ENCODE data around the gene CSGALNACT2. TPM values are rescaled to one million over a fixed set of nuclear protein-coding genes. Genes with fewer than 3 reads are reported as not detected.
A peak's percentile ranks its signal among the peaks of the same experiment; 100 is the strongest.

CSGALNACT2 gene
- total RNA-seq, 2 experiments from 2014 or later: 29.2 to 30.4 TPM

- POLR2A ChIA-PET: interaction anchor here (0.6 to 1.3 kb wide), 4 partner anchors 16 to 311 kb away, joined by 4 read pairs; partner anchors contain the start of gene CSGALNACT2
- Mint-ChIP-seq H3K36me3 (ENCODE audit: low read depth) (no peaks in the 10 kb centered on the region), H3K4me1 (ENCODE audit: low read depth) (peaks cover 35% of the 10 kb centered on the region), H3K9me3 (ENCODE audit: insufficient read depth) (no peaks in the 10 kb centered on the region), H3K4me3 (peak overlapping the region; percentile 66), H3K27me3 (ENCODE audit: low read depth) (peaks cover 26% of the 10 kb centered on the region), H3K27ac (no peak overlapping the region)
- DNase-seq (peak; percentile 79), ATAC-seq (peak; percentile 91)
- CTCF ChIA-PET: interaction anchor here (0.6 to 3.0 kb wide), 10 partner anchors 15 to 352 kb away, joined by 3 to 12 read pairs (median 4); no protein-coding TSS in a partner anchor
Measured at GRCh38 chr10:43105102-43105955, 32.9 kb upstream of the CSGALNACT2 start.

GRCh38 chr10:43105956-43106229 is 32.4 kb upstream of the CSGALNACT2 start:
- CTCF ChIA-PET: interaction anchor here (0.6 to 3.0 kb wide), 4 partner anchors 15 to 352 kb away, joined by 3 to 12 read pairs (median 4); no protein-coding TSS in a partner anchor
- ATAC-seq (no peak), DNase-seq (no peak)
- H3K4me1 Mint-ChIP-seq (ENCODE audit: low read depth): peaks cover 41% of the 10 kb centered on the region
- H3K4me3 Mint-ChIP-seq: no peak overlapping the region
- H3K9me3 Mint-ChIP-seq (ENCODE audit: insufficient read depth): no peaks in the 10 kb centered on the region
- POLR2A ChIA-PET: interaction anchor here (0.6 to 1.3 kb wide), 2 partner anchors 15 to 32 kb away, joined by 4 read pairs; partner anchors contain the start of gene CSGALNACT2
- H3K27me3 Mint-ChIP-seq (ENCODE audit: low read depth): peaks cover 26% of the 10 kb centered on the region
- no peak overlapping the region for H3K27ac Mint-ChIP-seq
- H3K36me3 Mint-ChIP-seq (ENCODE audit: low read depth): no peaks in the 10 kb centered on the region

DNA sequence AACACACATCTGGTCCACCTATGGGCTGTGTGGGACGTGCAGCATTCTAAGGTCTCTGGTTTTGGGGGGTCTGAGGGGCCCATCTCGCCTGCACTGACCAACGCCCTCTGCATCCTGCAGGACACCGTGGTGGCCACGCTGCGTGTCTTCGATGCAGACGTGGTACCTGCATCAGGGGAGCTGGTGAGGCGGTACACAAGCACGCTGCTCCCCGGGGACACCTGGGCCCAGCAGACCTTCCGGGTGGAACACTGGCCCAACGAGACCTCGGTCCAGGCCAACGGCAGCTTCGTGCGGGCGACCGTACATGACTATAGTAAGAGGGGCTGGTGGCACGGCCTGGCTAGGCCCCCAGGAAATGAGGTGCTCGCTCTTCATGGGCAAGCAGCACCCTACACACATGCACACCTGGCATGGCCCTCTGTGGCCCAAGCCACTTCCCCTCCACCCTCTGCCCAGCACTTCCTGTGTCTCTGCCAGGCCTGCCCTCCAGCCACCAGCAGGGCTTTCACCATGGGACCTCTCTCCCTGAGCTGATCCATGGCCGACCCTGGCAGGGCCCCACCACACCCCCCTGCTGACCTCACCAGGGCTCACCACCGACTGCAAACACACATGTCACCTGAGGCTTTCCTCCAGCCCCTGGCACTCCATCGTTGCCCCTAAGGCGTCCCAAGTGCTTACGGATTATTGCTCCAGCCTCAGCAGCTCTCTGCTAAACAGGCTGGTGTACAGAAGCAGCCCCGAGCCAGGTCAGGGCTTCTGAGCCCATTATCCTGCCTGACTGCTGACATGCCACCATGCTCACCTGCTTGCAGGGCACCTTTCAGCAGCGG is 31.8 kb upstream of the CSGALNACT2 start:
- ATAC-seq (no peak), DNase-seq (no peak)
- H3K36me3 Mint-ChIP-seq (ENCODE audit: low read depth): no peaks in the 10 kb centered on the region
- ChIA-PET POLR2A (interaction anchor here (1.1 to 1.3 kb wide), 2 partner anchors 32 to 324 kb away, joined by 3 to 4 read pairs; partner anchors contain the start of genes BMS1 and CSGALNACT2), CTCF (interaction anchor here (0.6 to 3.0 kb wide), 4 partner anchors 14 to 353 kb away, joined by 3 to 12 read pairs (median 4); no protein-coding TSS in a partner anchor)
- H3K9me3 Mint-ChIP-seq (ENCODE audit: insufficient read depth): no peaks in the 10 kb centered on the region
- peaks cover 25% of the 10 kb centered on the region for H3K27me3 Mint-ChIP-seq (ENCODE audit: low read depth)
- H3K4me1 Mint-ChIP-seq (ENCODE audit: low read depth): peaks cover 41% of the 10 kb centered on the region
- peak overlapping the region; percentile 20 for H3K4me3 Mint-ChIP-seq
- peak overlapping the region; percentile 68 for H3K27ac Mint-ChIP-seq

DNA sequence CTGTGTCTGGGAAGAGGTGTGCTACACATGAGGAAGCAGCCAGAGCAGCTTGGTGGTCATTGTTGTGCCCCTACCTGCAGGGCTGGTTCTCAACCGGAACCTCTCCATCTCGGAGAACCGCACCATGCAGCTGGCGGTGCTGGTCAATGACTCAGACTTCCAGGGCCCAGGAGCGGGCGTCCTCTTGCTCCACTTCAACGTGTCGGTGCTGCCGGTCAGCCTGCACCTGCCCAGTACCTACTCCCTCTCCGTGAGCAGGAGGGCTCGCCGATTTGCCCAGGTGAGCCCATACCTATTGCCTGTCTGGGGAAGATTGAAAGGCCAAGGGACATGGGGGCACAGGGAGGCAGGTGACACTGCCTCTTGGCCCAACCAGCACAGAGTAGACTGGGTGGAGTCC is 29.3 kb upstream of the CSGALNACT2 start:
- no peak overlapping the region for H3K4me3 Mint-ChIP-seq
- no peak for ATAC-seq

DNA sequence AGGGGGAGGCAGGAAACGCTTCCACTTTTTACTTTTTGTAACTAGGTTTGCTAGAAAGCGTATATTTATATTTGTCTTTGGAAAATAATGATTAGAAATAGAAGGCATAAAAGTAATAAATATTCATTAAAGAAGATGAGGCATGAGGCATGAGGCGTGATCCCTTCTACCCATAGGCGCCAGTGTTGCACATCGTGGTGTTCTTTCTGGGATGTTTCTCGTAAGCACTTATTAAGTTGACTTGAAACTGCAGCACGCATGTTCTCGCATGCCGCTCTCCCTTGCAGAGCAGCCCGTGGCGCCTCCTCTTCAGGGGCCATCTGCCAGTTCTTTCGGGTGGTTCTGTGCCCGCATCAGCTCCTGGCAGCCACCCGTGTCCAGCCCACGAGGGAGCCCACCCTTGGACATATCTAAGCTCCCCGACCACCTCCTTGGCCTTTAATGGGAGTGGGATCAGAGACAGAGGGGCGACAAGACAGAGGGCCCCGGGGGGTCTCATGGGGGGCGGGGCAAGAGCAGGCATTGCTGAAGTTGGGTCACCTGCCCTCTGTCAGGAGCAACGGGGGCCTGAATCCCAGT is 28.5 kb upstream of the CSGALNACT2 start:
- ChIA-PET POLR2A (interaction anchor here (1.0 to 2.2 kb wide), 3 partner anchors 11 to 29 kb away, joined by 4 to 14 read pairs (median 8); partner anchors contain the start of gene CSGALNACT2), CTCF (interaction anchor here (1.7 kb wide), 1 partner anchor 11 kb away, joined by 6 read pairs; no protein-coding TSS in a partner anchor)
- peaks cover 4% of the 10 kb centered on the region for H3K27me3 Mint-ChIP-seq (ENCODE audit: low read depth)
- peaks cover 40% of the 10 kb centered on the region for H3K4me1 Mint-ChIP-seq (ENCODE audit: low read depth)
- DNase-seq (no peak), ATAC-seq (no peak)
- no peaks in the 10 kb centered on the region for H3K9me3 Mint-ChIP-seq (ENCODE audit: insufficient read depth)
- H3K4me3 Mint-ChIP-seq: no peak overlapping the region
- H3K27ac Mint-ChIP-seq: peak overlapping the region; percentile 54
- no peaks in the 10 kb centered on the region for H3K36me3 Mint-ChIP-seq (ENCODE audit: low read depth)

More for the DNA sequence above, 29.3 kb upstream of the CSGALNACT2 start:
- Mint-ChIP-seq H3K4me1 (ENCODE audit: low read depth) (peaks cover 41% of the 10 kb centered on the region), H3K9me3 (ENCODE audit: insufficient read depth) (no peaks in the 10 kb centered on the region), H3K27ac (no peak overlapping the region), H3K36me3 (ENCODE audit: low read depth) (no peaks in the 10 kb centered on the region), H3K27me3 (ENCODE audit: low read depth) (peaks cover 5% of the 10 kb centered on the region)
- ChIA-PET CTCF (interaction anchor here (1.7 kb wide), 1 partner anchor 12 kb away, joined by 6 read pairs; no protein-coding TSS in a partner anchor), POLR2A (no interaction called here)
- no peak for DNase-seq

DNA sequence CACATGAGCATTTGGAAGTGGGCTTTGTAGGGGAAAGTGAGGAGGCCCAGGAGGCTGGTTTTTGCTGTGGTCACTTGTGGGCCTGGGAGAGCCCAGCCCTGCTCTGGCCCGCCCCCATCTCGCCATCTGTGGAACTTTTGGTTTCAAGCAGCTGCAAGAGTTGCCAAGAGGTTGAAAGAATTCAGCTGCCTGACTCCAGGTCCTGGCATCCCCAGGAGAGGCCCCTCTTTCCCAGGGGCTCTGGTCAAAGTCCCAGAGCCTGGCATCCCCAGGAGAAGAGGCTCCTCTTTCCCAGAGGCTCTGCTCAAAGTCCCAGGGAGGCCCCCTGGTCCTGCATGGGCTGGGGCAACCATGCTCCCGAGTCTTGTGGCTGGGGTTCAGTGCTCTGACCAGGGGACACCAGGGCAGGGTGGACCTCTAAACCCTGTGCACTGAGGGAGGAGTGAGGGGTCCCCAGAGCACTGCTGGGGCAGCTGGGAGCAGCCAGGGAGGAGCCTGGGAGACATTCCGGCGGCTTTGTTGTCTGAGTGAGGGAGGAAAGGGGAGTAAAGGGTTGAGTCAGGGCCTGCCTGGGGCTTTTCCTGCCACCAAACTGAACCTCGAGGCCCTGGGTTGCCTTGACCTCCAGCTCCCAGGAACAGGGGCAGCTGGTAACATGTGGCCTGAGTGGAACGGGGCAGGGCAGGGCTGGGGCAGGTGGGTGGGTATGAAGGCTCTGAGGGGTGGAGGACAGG is 27.7 kb upstream of the CSGALNACT2 start:
- POLR2A ChIA-PET: interaction anchor here (1.0 to 2.2 kb wide), 3 partner anchors 10 to 29 kb away, joined by 4 to 14 read pairs (median 8); partner anchors contain the start of gene CSGALNACT2
- H3K9me3 Mint-ChIP-seq (ENCODE audit: insufficient read depth): no peaks in the 10 kb centered on the region
- no peaks in the 10 kb centered on the region for H3K36me3 Mint-ChIP-seq (ENCODE audit: low read depth)
- H3K4me3 Mint-ChIP-seq: no peak overlapping the region
- H3K27me3 Mint-ChIP-seq (ENCODE audit: low read depth): no peaks in the 10 kb centered on the region
- DNase-seq (no peak), ATAC-seq (no peak)
- H3K27ac Mint-ChIP-seq: peak overlapping the region; percentile 61
- CTCF ChIA-PET: interaction anchor here (1.7 kb wide), 1 partner anchor 11 kb away, joined by 6 read pairs; no protein-coding TSS in a partner anchor
- peaks cover 35% of the 10 kb centered on the region for H3K4me1 Mint-ChIP-seq (ENCODE audit: low read depth)

- H3K4me1 Mint-ChIP-seq (ENCODE audit: low read depth): peaks cover 29% of the 10 kb centered on the region
- H3K4me3 Mint-ChIP-seq: no peak overlapping the region
- POLR2A ChIA-PET: interaction anchor here (2.1 to 2.2 kb wide), 2 partner anchors 10 to 27 kb away, joined by 8 to 14 read pairs; partner anchors contain the start of gene CSGALNACT2
- DNase-seq (no peak), ATAC-seq (no peak)
- H3K9me3 Mint-ChIP-seq (ENCODE audit: insufficient read depth): no peaks in the 10 kb centered on the region
- H3K27me3 Mint-ChIP-seq (ENCODE audit: low read depth): no peaks in the 10 kb centered on the region
- no peak overlapping the region for H3K27ac Mint-ChIP-seq
- no peaks in the 10 kb centered on the region for H3K36me3 Mint-ChIP-seq (ENCODE audit: low read depth)
- CTCF ChIA-PET: no interaction called here
Measured at GRCh38 chr10:43111101-43111500, 27.1 kb upstream of the CSGALNACT2 start.

DNA sequence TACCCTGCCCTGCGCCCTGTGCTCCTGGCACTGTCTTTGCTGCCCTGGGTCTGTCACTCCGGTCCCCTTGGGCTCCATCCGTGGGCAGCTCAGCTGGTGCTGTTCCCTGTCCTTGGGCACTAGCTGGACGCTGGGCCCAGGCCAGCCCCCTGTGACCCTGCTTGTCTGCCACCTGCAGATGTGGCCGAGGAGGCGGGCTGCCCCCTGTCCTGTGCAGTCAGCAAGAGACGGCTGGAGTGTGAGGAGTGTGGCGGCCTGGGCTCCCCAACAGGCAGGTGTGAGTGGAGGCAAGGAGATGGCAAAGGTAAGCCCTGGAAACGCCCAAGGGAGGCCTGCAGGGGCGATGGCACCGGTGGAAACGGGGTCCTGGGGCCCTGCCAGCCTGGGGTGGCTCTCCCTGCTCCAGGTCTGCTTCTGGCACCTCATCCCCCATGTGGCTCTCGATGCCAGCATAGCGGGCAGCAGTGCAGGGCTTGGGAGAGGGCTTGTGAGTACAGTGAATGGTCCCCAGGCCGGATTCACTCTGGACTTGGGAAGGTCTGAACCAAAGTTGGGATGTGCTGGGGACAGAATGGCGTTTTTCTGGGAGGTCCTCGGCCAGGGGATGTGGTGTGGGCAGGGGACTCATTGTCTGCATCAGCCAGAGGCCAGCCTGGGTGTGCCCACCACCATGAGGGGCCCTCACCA is 26.2 kb upstream of the CSGALNACT2 start:
- Mint-ChIP-seq H3K27ac (no peak overlapping the region), H3K4me1 (ENCODE audit: low read depth) (peaks cover 19% of the 10 kb centered on the region), H3K9me3 (ENCODE audit: insufficient read depth) (no peaks in the 10 kb centered on the region), H3K27me3 (ENCODE audit: low read depth) (no peaks in the 10 kb centered on the region), H3K36me3 (ENCODE audit: low read depth) (no peaks in the 10 kb centered on the region), H3K4me3 (no peak overlapping the region)
- no peak for DNase-seq
- ChIA-PET CTCF (no interaction called here), POLR2A (interaction anchor here (2.2 kb wide), 1 partner anchor 26 kb away, joined by 8 read pairs; the partner anchor contains the start of gene CSGALNACT2)
- ATAC-seq: no peak

DNA sequence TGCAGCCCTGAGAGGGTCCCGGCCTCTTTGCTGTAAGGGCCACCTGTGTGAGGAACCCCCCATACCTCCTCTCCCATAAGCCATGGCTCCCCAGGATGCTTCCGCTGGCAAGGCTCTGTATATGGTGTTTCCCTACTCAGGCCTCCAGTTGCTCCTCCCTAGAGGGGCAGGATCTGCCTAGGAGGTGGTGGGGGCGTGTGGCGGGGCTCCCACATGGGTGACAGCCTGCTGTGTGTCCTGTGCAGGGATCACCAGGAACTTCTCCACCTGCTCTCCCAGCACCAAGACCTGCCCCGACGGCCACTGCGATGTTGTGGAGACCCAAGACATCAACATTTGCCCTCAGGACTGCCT is 25.7 kb upstream of the CSGALNACT2 start:
- ATAC-seq (no peak), DNase-seq (no peak)
- H3K9me3 Mint-ChIP-seq (ENCODE audit: insufficient read depth): no peaks in the 10 kb centered on the region
- H3K27me3 Mint-ChIP-seq (ENCODE audit: low read depth): no peaks in the 10 kb centered on the region
- ChIA-PET POLR2A (no interaction called here), CTCF (no interaction called here)
- H3K4me1 Mint-ChIP-seq (ENCODE audit: low read depth): peaks cover 17% of the 10 kb centered on the region
- no peaks in the 10 kb centered on the region for H3K36me3 Mint-ChIP-seq (ENCODE audit: low read depth)
- H3K27ac Mint-ChIP-seq: no peak overlapping the region
- no peak overlapping the region for H3K4me3 Mint-ChIP-seq

GRCh38 chr10:43113201-43114087 is 24.8 kb upstream of the CSGALNACT2 start:
- no peak for DNase-seq
- Mint-ChIP-seq H3K36me3 (ENCODE audit: low read depth) (no peaks in the 10 kb centered on the region), H3K27ac (no peak overlapping the region), H3K4me1 (ENCODE audit: low read depth) (peaks cover 15% of the 10 kb centered on the region), H3K4me3 (no peak overlapping the region), H3K9me3 (ENCODE audit: insufficient read depth) (no peaks in the 10 kb centered on the region), H3K27me3 (ENCODE audit: low read depth) (no peaks in the 10 kb centered on the region)
- ATAC-seq: no peak
- POLR2A ChIA-PET: no interaction called here
- CTCF ChIA-PET: no interaction called here

Data from activated CD8-positive, alpha-beta T cell treated with anti-CD3 and anti-CD28 coated beads, Interleukin-2, amount 10 ng/mL, durations not matched to agents 7 days and 5 days (primary cell).